ENCODE results near the gene NRG2. TPM values are rescaled to one million over a fixed set of nuclear protein-coding genes. Genes with fewer than 3 reads are reported as not detected.

NRG2 gene
- total RNA-seq, 1 experiment from 2014 or later: 0.14 TPM

- no peak for DNase-seq (ENCODE audit: low spot score)
Observed at GRCh38 chr5:139812836-139813805, 230.0 kb downstream of the NRG2 start.

DNA sequence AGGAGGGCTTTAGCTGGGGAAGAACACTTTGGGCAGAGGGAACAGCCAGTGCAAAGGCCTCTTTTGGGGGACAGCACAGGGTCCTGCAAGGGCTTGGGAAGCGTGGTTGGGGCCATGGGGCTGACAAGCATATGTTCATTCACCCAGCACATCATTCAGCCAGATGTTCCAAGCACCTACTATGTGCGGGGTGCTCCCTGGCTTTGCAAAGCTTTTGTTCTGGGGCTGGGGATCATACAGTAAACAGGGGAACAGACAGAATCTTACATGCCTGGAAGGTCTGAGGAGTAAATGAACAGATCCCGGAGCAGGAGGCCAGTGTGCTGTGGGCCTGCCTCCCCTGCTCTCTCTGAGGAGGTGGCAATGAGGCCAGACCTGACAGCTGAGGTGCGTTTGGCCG, 230.8 kb downstream of the NRG2 start:
- DNase-seq (ENCODE audit: low spot score): no peak

DNA sequence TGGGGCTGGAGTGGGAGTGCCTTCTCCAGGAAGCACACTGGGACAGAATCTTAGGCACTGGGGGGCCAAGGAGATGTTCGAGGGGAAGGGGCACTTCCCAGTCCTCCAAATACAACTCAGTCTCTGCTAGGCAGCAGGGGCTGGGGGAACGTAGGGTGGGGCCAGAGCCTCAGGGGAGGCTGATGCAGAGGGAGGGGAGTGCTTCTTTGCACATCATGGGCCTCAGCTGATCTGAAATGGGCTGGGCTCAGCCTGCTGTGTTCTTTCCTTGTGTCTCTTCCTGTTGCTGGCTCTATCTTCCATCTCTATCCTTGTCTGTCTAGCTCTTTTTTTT, 231.9 kb downstream of the NRG2 start:
- DNase-seq (ENCODE audit: low spot score): no peak

- DNase-seq (ENCODE audit: low spot score): no peak
Observed at GRCh38 chr5:139810341-139811273, 232.5 kb downstream of the NRG2 start.

DNA sequence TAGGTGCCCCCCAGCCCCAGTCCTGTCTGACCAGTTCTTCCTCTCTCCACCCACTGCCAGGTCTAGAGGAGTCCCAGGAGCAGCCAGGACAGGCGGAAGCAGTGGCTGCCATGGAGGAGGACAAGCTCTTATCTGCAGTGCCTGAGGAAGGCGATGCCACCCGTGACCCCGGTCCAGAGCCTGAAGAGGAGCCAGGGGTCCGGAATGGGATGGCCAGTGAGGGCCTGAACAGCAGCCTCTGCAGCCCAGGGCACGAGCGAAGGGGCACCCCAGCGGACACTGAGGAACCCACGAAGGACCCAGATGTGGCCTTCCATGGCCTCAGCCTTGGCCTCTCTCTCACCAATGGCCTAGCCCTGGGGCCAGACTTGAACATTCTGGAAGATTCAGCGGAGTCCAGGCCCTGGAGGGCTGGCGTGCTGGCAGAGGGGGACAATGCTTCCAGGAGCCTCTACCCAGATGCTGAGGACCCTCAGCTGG, 233.7 kb downstream of the NRG2 start:
- DNase-seq (ENCODE audit: low spot score): no peak

DNA sequence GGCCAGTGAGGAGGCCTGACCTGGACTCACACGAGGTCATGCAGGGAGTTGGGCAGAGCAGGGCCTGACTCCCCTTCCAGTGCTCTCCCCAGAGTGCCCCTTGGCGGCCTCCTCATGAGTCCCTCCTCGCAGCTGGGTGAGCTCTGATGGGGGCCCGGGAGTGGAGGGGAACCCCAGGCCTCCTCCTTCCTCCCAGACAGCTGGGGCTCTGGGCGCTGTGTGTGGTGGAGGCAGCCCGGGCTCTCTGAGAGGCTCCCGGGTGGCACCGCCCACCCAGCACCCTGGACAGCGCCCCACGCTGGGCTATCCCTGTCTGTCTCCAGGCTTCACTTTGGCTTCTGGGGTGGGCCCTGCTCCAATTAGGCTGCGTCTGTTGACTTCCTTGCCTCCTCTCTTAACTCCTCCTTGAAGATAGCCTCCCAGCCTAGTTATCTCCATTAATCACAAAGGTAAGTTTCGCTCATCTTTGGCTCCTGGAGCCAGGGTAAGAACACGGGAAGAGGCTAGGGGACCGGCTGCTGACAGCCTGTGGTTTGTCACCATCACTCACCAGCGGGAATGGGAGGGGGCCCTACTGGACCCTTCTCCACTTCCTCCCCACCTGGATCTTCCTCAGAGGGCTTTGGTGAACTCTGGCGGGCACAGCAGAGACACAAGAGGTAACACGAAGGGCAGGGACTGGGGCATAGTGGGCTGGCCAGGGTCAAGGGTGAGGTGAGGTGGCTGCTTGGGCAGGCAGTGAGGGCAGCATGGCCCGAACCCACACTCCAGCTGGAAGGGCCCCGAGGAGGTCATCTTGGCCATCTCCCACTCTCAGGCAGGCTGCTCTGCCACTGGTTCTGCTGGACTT, 234.4 kb downstream of the NRG2 start:
- DNase-seq (ENCODE audit: low spot score): no peak

DNA sequence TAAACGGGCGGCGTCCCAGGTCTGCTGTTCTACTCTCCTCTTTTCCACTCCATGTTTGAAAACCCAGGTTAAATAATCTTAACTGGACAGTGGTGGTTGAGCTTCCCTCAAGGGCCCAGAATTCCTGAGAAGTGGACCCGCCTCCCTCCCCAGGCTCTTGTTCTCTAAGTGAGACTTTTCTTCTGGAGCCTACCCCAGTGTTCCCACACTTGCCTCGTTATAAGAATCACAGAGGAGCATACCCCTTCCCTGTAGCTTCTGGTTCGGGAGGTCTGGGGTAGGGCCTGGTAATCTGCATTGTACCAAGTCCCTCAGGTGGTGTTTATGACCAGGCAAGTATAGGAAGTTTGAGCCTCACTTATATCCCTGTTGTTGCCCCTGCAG, 235.5 kb downstream of the NRG2 start:
- DNase-seq (ENCODE audit: low spot score): no peak

DNA sequence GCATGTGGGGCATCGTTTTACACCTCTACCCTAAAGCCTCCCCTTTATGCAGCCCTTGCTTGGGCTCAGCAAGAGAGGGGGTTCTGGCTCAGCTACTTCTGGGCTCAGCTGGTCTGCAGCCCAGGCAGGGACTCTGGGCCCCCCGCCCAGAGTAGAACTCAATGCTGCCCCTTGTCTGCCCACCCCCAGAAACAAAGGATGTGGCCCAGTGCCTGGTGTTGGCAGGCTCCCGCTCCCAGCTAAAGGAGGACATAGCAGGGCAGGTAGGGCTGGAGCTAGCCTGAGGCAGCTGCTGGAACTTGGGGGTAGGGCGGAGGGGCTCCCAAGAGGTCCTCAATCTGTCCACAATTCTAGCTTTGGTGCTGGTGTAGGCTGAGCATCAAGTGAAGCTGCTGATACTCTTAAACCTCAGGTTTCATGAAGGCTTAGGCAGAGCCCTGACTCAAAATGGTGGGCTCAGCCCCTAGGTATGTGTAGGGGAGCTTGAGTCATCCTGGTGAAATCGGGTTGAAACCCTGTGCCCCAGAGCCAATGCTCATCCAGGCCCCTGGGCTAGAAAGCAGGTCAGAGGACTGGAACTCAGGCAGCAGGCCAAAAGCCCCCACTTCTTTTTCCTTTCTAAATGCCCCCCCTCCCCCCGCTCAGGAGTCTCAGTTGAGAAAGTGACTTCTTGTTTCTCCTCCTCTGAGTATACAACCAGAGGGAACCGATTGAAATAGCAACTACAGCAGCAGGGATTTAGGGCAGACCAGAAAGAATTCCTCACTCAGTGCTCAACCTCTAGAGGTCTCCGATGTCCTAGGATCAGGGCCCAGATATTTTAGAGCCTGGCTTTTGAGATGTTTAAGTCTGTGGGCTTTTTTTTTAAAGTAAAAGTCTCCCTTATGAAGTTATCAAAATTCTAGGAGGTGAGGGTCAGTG, 236.1 kb downstream of the NRG2 start:
- no peak for DNase-seq (ENCODE audit: low spot score)

- no peak for DNase-seq (ENCODE audit: low spot score)
Observed at GRCh38 chr5:139806111-139806510, 237.0 kb downstream of the NRG2 start.

DNA sequence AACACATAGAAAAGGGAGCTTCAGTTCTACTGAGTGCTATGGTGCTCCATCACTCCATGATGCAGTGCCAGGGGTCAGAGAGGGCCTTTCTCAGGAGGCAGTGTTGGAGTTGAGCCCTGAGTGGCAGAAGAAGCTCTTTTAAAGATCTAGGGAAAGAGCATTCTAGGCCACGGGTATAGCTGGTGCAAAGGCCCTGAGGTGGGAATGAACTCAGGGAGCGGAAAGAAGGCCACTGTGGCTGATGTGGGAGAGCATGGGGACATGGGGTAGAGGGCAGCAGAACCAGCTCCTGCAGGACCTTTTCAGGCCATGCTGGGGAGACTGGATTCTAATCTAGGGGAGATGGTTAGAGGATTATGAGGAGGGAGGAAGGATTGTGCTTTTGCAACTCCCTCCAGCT, 237.6 kb downstream of the NRG2 start:
- DNase-seq (ENCODE audit: low spot score): no peak

DNA sequence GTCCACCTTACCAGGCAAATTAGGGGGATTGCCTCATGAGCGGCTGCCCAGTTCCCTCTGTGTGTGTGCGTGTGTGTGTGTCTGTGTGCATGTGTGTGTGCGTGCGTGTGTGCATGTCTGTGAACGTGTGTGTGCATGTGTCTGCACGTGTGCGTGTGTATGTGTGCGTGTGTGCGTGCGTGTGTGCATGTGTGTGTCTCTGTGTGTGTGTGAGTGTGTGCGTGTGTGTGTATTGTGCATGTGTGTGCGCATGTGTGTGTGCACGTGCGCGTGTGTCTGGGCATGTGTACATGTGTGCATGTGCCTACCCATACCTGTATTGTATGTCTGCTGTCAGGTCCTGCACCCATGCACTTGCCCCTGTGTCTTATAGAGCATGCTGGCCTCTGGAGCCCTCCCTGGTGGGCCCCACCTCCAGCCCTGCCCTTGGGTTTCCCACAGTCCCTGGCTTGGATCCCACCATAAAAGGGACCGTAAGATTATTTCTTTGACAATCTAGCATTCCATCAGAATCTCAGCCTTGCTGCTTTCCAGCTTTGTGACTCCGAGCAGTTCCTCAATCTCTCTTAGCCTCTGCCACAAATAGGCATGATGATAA, 238.2 kb downstream of the NRG2 start:
- no peak for DNase-seq (ENCODE audit: low spot score)

- no peak for DNase-seq (ENCODE audit: low spot score)
Observed at GRCh38 chr5:139803978-139804377, 239.1 kb downstream of the NRG2 start.

GRCh38 chr5:139799359-139799758, 243.7 kb downstream of the NRG2 start:
- DNase-seq (ENCODE audit: low spot score): no peak

GRCh38 chr5:139798883-139799282, 244.2 kb downstream of the NRG2 start:
- no peak for DNase-seq (ENCODE audit: low spot score)

GRCh38 chr5:139797856-139798510, 245.1 kb downstream of the NRG2 start:
- no peak for DNase-seq (ENCODE audit: low spot score)

DNA sequence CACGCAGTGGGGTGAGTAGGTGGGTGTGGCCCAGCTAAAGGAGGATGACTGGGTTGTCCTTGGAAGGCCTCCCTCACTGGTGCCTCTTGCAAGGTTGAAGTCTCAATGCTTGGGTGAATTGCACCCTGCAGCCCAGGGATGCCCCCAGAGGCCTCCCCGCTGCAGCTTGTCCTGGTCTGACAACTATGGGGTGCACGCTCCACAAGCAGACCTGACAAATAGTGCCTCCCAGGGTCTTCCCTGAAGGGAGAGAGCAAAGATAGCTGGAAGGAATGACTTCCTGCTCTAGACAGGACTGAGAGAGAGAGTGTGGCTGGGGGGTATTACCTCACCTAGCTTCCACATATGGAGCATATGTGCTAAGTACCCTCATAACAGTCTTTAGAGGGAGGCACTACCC, 245.8 kb downstream of the NRG2 start:
- DNase-seq (ENCODE audit: low spot score): no peak

Measured in H4 (cell line).